ENCODE data around the gene UBE2E1. TPM values are rescaled to one million over a fixed set of nuclear protein-coding genes. Genes with fewer than 3 reads are reported as not detected.

The UBE2E1 gene
- total RNA-seq, 3 donors from 2014 or later (not counting 1 experiment from before 2014, with no cell fraction given), result 80.0 to 89.5 (median 86.9) TPM

GRCh38 chr3:23895181-23895580, 89.4 kb downstream of the UBE2E1 start:
- Histone ChIP-seq H3K27ac (ENCODE audit: low read length) (no peak overlapping the region), H3K4me3 (ENCODE audit: low read length) (no peak overlapping the region), H3K4me1 (ENCODE audit: control insufficient read depth, insufficient read depth, low read length) (no peaks in the 10 kb centered on the region), H3K36me3 (ENCODE audit: control insufficient read depth, insufficient read depth, low read length) (peaks cover 13% of the 10 kb centered on the region), H3K27me3 (ENCODE audit: control insufficient read depth, insufficient read depth, low read length) (no peaks in the 10 kb centered on the region), H3K9me3 (ENCODE audit: control insufficient read depth, insufficient read depth, low read length) (no peaks in the 10 kb centered on the region)
- H3K4me1 Mint-ChIP-seq, result peaks cover 0 to 10% of the 10 kb centered on the region in 2 donors
- 96% methylated on average over 4 of the region's 4 CpGs for WGBS (ENCODE audit: insufficient coverage)
- DNase-seq, result no peak
- no peaks in the 10 kb centered on the region for H3K27me3 Mint-ChIP-seq (ENCODE audit: low read depth in 2 of 2)
- no peak for TF ChIP-seq CTCF (IDR thresholded peaks at IDR 0.05)
- no peak for ATAC-seq
- H3K27ac Mint-ChIP-seq, result peak overlapping the region in 1 of 2 donors; percentile 68
- no peaks in the 10 kb centered on the region for H3K9me3 Mint-ChIP-seq
- intact Hi-C loops (cut with micrococcal nuclease), result no loop called here
- no peak overlapping the region for H3K4me3 Mint-ChIP-seq
- peaks cover 19% of the 10 kb centered on the region for H3K36me3 Mint-ChIP-seq

- 95% methylated on average over 6 of the region's 6 CpGs for WGBS (ENCODE audit: insufficient coverage)
- intact Hi-C loops (cut with micrococcal nuclease), result no loop called here
- peaks cover 13% of the 10 kb centered on the region for H3K36me3 Mint-ChIP-seq
- H3K9me3 Mint-ChIP-seq, result no peaks in the 10 kb centered on the region
- ATAC-seq (no peak), DNase-seq (no peak)
- H3K27me3 Mint-ChIP-seq (ENCODE audit: low read depth in 2 of 2), result no peaks in the 10 kb centered on the region
- Histone ChIP-seq H3K27me3 (ENCODE audit: control insufficient read depth, insufficient read depth, low read length) (no peaks in the 10 kb centered on the region), H3K4me1 (ENCODE audit: control insufficient read depth, insufficient read depth, low read length) (no peaks in the 10 kb centered on the region), H3K4me3 (ENCODE audit: low read length) (no peak overlapping the region), H3K9me3 (ENCODE audit: control insufficient read depth, insufficient read depth, low read length) (no peaks in the 10 kb centered on the region), H3K36me3 (ENCODE audit: control insufficient read depth, insufficient read depth, low read length) (peaks cover 12% of the 10 kb centered on the region), H3K27ac (ENCODE audit: low read length) (no peak overlapping the region)
- no peak overlapping the region for H3K27ac Mint-ChIP-seq
- TF ChIP-seq CTCF (IDR thresholded peaks at IDR 0.05), result no peak
- no peaks in the 10 kb centered on the region for H3K4me1 Mint-ChIP-seq
- no peak overlapping the region for H3K4me3 Mint-ChIP-seq
These were observed 95.0 kb downstream of the UBE2E1 start for GRCh38 chr3:23900744-23901143.

GRCh38 chr3:23904545-23904944, 98.8 kb downstream of the UBE2E1 start:
- Histone ChIP-seq H3K27me3 (ENCODE audit: control insufficient read depth, insufficient read depth, low read length) (no peaks in the 10 kb centered on the region), H3K36me3 (ENCODE audit: control insufficient read depth, insufficient read depth, low read length) (peaks cover 6% of the 10 kb centered on the region), H3K4me3 (ENCODE audit: low read length) (no peak overlapping the region), H3K27ac (ENCODE audit: low read length) (no peak overlapping the region), H3K4me1 (ENCODE audit: control insufficient read depth, insufficient read depth, low read length) (no peaks in the 10 kb centered on the region), H3K9me3 (ENCODE audit: control insufficient read depth, insufficient read depth, low read length) (no peaks in the 10 kb centered on the region)
- Mint-ChIP-seq H3K9me3 (no peaks in the 10 kb centered on the region), H3K27ac (no peak overlapping the region), H3K36me3 (peaks cover 1% of the 10 kb centered on the region), H3K4me3 (no peak overlapping the region), H3K4me1 (no peaks in the 10 kb centered on the region), H3K27me3 (ENCODE audit: low read depth in 2 of 2) (no peaks in the 10 kb centered on the region)
- TF ChIP-seq CTCF (IDR thresholded peaks at IDR 0.05), result no peak
- no peak for DNase-seq
- intact Hi-C loops (cut with micrococcal nuclease), result no loop called here
- ATAC-seq, result no peak

- no peak for TF ChIP-seq CTCF (IDR thresholded peaks at IDR 0.05)
- Mint-ChIP-seq H3K27me3 (ENCODE audit: low read depth in 2 of 2) (no peaks in the 10 kb centered on the region), H3K4me1 (no peaks in the 10 kb centered on the region), H3K9me3 (no peaks in the 10 kb centered on the region), H3K27ac (no peak overlapping the region), H3K4me3 (no peak overlapping the region), H3K36me3 (no peaks in the 10 kb centered on the region)
- 94% methylated on average over 7 of the region's 7 CpGs for WGBS (ENCODE audit: insufficient coverage)
- Histone ChIP-seq H3K27ac (ENCODE audit: low read length) (no peak overlapping the region), H3K4me3 (ENCODE audit: low read length) (no peak overlapping the region), H3K4me1 (ENCODE audit: control insufficient read depth, insufficient read depth, low read length) (no peaks in the 10 kb centered on the region), H3K27me3 (ENCODE audit: control insufficient read depth, insufficient read depth, low read length) (no peaks in the 10 kb centered on the region), H3K9me3 (ENCODE audit: control insufficient read depth, insufficient read depth, low read length) (no peaks in the 10 kb centered on the region), H3K36me3 (ENCODE audit: control insufficient read depth, insufficient read depth, low read length) (no peaks in the 10 kb centered on the region)
- DNase-seq (no peak), ATAC-seq (no peak)
- intact Hi-C loops (cut with micrococcal nuclease), result no loop called here
These were observed 103.6 kb downstream of the UBE2E1 start for GRCh38 chr3:23909341-23909740.

All from natural killer cell (primary cell).